Stimulated activated CD4-positive, alpha-beta T cell treated with anti-CD3 and anti-CD28 coated beads, Interleukin-1b, Interleukin-23, amount 100 ng/mL, for 1 hour (primary cell): ENCODE measurements around the gene FTO.

Source experiments
- DNase-seq, 2 donors: peaks; one replicate each; pipeline ENCODE4 v3.0.0-alpha.2; 2020; ENCODE audit warnings: low read depth in 2 of 2

Gene FTO

DNA sequence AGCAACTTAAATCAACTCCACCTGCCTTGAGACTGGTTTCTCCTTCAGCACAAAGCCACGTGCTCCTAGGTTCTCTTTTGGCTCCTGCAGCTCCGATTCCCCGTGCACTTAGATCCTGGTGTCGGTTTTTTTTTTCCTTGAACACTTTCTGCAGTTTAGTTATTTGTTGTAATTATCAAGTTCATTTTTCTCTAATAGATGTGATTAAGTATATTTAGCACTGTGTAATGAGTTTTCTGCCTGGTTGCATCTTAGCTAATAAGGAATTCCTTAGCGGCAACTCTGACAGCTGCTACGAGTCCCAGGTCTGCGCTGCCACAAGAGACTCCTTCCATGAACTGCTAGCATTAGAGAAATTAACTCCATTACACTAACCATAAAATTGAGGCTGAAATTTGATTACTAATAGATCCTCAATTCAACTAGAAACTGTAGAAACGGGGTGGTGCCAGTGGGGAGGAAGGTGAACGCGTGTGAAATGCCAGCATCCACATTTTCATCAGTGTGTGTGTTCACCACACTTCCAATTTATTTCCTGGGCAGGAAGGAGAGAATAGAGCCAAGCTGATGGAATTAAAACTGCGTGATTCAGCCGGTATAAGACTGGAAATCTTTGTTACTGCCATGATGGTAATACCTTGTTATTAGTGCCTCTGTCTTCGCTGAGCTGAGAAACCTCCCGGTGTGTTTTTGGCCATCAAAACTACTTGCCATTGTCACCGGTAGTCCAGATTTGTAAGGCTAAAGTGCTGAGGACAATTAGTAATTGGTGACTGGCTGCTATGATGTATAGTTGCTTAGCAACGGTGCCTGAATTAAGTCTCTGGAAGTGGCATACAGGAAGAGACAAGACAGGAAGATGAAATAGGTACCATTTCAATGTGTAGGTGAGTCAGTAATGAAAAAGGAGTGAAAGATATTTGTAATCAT lies 350.2 kb downstream of the FTO start:
- no peak for DNase-seq

DNA sequence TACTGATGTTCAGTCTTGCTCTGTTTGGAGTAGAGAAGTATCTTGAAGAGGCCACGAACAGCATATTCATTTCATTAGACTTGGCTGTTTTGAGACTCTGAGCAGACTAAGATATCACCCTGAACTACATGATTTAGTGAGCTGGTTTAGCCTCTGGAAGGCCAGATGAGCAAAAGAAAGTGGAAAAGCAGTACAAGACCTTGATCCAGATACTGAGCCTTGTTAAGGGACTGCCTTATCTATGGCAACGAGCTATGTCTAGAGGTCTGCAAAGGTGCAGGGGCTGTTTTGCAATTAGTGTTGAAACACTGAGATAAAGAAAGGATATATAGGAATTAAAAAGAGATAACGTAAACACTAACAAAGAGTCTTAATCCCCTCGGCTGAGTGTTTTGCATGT lies 351.2 kb downstream of the FTO start:
- no peak for DNase-seq

DNA sequence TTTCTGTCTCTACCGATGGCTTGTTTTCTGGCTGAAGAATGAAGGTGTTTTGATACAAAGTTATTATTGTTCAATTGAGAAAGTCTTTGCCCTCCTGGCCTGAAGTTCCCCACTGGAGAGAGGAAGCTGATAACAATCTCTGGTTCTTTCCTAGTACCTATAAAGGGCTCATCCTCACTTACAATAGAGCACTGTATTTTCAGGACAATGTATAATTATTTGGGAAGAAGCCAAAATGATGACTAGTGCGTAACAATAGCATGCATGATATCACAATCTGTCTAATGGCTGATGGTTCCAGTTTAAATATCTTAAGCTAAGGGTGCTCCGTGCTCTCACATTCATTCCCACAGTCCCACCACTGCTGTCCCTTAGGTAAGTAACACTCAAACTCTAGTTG lies 351.9 kb downstream of the FTO start:
- no peak for DNase-seq

DNA sequence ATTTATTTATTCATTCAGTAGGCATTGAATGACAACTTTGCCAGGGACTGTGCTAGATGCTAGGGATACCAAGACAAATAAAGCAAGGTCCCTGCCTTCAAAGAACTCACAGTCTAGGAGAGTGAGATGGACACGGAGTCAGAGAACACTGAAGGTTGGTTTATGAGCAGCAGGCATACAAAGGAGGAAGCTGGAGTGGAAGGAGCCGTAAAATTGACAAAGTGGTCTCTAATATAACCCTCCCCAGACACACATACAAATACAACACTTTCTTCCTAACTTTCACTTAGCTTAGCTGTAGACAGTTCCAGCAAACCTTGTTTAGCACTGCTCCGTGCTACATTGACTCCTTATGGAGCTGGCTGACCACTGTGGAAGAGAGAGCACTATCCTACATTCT lies 353.0 kb downstream of the FTO start:
- no peak for DNase-seq

DNA sequence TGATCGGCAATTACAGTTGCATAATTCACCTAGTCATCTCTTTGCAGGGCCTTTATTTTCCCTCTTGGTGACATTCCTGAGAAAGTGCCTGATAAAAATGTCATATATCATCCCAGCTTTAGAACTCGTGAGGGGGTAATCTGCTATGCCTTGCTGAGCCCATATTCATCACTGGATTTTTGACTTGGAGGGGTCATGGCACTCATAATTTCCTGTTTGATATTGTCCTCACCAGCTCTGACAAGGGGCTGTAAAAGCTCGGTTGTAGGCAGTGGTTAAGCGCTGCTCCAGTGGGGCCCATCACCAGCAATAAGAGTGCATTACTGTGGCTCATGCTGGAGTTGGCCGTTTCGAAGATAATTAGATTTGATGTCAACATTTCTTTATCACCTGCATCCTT lies 355.4 kb downstream of the FTO start:
- no peak for DNase-seq

DNA sequence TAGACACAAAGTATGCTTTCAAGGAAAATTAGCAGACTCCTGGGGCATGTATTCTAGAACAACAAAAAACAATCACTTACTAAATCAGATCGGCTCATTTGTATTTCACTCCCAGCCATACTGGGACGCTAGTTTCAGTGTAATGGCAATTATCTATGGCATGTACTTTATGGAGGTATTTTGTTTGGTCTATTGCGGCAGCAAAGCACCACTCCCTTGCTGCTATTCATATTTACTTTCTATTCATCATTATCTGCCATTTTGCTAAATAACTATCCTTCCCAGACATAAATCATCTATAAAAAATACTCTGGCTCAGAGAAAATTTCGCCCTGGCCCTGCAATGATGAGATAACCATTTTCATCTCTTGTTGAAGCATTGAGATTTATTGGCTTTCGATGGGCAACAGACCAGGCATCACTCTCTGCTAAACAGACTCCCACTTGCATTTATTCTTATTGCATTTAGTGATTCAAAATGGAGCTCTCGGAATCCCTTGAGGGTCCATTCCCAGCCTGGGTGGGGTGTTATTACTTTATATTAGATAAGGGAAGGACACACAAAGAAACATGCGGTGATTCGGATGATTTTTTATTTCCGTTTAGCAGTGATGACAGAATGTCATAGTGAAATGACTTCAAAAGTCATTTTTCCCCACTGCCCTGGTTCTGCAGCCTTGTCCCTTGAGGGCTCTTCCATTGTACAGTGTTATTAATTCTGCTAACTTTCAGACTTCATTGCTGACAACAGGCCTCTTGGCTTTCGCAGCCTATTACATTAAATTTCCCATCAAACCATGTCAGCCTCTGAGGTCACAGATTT lies 356.9 kb downstream of the FTO start:
- DNase-seq: no peak

DNA sequence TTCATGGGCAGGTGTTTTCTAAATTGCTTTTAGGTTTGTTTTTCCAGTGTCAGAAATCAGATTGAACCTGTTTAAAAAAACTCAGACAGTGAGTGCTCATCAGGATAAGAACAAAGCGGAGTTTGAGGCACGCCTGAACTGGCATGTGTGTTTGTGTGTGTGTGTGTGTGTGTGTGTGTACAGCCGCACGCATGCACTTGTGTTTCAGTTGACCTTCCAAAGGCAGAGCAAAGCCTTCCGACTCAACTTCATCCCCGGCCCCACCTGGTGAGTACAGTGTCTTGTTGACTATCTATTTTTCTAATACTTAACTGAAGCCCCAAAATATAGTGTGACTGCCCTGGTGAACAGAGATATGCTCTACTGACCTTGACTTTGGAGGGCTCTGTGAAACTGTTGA lies 357.5 kb downstream of the FTO start:
- DNase-seq: no peak

DNA sequence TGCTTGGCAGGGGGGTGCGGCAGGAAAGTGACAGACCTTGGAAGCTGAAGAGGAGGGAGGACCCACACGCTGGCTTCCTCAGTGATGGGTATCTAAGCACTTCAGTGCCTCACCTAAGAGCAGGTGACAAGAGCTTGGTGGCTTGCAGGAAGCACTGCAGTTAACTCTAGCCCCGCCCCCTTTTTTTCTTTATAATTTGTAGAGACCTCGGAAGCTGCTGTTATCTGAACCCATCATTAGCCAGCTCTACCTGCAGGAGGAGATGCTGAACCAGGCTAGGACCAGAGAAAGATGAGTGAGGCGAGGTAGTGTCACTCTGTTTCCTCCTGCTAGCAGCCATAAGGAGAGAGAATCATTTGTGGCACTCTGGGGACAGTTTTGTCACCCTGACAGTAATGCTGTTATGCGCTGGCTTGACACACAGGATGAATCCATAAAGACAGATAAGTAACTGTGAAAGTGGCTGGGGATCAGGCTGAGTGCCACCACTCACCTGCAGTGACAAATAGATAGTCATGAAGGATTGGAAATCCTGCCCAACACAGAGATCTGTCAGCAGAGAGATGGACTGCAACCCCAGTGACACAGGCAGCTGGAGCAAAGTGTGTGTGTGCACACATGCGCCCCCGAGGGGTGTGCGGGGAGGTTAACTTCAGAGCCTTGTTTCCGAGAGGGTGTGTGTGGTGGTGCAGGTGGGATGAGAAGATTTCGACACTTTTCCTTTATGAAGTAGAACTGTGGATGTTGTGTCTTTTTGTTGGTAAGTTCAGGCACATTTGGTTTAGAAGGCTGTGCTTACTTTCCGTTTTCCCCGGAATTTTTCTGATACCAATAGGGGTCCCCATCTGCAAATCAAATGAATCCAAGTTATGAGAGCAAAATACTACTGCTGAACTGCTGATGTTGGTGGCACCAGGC lies 358.7 kb downstream of the FTO start:
- DNase-seq: no peak

DNA sequence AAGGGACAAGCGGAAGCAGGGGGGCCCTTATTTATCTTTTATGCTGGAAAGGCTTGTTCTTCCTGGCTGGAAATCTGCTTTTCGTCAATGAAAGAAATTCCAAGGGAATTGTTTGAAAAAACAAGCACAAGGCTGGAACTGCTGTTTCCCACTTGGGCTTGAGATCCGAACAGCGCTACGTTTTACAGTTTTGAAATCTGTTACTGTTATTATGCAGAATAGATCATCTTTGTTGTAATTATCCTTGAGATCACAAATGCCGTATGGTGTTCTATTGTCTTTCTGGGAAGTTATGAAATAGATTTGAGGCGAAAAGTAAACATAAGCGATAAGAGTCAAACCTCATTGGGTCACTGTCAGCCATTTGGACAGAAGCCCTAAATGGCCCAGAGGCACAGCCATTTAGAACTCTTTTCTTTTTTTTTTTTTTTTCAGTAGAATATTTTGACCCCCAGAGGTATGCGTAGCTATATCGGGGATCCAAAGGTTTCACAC lies 359.4 kb downstream of the FTO start:
- DNase-seq: no peak

DNA sequence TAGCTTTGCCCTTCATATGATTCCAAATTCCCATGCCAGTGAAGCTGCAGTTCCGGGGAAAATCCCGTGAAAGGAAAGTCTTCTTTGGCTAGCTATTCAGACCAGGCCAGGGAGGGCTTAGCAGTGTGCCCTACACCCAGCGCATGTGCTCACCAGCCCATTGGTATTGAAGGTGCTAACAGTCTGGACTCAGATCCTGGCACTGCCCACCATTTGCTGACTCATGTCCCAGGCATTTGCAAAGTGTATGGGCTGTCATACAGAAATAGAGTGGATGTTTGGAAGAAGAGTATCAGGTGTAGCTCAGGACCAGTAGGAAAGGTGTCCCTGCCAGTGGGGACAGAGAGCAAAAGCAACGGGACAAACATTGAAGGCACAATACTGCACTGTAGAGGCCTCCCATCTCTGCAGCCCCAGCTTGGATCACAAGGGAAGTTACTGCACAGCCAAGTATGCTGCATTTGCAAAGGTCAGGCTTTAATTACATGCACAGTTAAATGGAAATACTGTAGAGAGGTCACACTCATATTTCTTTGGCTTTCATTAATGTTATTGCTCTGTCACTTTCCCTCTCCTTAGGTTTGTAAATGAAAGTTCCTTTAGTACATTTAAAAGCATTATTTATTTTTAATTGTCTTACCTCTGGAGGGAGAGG lies 362.6 kb downstream of the FTO start:
- no peak for DNase-seq

DNA sequence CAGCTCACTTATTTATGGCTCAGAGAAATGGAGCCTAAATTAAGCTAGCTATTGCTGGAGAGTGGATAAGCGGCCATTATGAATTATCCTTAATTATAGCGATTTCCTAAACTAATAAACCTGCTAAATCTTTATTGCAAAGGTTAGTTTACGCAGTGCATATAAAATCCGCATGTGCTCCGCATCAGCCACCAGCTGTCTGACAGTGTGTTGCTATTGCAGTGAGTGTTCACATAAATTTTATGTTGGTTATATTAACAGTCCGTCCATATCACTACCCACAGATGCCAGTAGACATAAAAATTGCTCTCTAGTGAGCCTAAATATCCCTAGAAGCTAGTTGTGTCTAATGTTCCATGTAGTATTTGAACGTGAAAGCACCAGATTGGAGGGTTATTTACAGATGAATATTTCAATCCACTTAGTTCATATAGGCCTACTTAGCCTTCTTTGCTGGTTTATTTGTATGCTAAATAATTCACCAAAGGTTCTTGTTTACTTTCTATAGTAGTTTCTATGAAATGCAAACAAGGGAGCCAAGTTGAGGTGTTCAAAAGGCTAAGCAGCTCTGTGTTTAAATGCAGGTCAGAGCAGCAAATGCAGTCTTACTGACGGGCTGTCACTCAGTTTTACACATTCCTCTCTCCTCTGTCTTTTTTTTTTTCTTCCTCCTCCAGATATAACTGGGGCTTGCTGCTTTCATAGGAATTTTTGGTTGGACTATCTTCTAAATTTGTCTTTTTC lies 363.5 kb downstream of the FTO start:
- no peak for DNase-seq

DNA sequence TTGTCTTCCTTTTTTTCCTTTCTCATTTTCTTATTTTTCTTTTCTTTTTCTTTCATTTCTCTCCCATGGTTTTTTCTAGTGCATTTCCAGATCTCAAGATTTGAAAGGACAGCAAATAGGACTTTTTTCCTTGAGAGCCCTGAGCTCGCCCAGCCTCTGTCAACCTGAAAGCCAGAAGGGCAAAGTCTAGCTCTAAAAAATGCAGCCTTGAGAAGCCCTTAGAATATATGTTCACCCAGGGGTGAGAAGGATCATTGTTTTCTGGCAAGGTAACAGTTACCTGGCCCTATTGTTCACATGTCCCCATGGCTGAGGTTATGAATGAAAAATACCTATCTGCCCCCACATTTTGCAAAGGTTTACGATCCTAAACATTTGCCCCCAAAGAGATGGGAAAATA lies 364.3 kb downstream of the FTO start:
- no peak for DNase-seq

DNA sequence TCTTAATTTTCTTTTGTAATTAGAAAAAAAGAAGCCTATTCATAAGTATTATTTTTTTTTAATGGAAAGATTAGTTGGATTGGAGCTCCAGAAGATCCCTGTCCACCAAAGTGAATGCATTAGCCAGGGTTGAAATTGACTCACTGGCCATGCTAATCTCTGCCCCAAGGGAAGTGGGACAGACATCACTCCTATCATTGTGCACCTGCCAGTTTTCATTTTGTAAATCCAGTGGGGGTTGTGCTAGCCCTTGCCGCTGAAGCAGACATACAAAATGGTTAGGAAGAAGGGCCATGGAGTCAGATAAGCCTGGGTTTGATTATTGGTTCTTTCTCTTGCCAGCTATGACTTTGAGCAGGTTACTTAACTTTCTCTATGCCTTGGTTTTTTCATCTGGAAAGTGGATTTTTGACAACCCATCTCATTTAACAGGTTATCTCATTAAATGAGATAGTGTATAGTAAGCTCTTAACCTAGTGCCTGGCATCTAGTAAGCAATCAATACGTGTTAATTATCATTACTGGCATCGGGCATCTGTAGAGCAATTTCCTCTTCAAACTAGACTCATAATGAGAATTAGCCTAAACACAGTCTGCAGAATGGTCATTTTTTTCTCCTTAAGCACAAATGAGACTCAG lies 365.8 kb downstream of the FTO start:
- DNase-seq: no peak

DNA sequence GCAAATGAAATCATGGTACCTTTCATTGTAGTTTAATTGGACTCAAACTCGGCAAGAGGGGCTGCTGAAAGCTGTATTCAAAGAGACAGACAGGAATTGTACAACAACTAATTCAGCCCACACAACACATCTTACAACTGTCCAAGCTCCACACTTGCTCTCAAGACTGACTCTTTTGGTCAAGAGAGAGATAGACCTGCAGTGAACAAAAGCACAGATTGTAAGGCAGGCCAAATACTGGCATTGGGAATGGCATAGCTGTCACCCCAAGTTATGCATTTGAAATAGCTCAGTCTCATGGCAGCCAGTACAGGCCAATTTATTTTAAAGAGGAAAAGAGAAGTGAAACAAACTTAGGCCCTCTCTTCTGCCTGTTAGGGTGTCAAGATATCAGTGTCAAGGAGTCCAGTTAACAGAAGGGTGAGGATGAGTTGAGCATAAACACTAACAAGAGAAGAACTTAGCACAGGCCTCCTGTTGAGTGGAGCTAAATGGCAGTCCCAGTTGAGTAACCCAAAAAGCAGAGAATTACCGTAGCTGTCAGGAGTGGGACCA lies 366.9 kb downstream of the FTO start:
- no peak for DNase-seq

DNA sequence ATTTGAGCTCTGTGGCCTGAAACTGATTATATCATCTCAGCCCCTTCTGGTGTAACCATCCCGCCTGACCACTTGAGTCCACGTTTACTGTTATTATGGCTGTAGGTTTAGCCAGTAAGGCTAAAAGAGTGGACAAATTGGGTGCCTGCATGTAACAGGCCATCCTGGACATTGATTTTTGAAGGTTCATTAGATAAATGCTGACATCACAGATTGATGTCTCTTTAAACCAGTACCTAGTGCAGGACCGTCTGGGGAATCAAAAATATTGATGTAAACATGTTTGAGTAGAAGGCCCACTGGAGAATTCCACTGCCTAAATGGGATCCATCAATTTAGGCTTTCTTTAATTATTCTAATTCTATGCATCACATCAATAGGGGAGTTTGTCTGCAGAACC lies 367.6 kb downstream of the FTO start:
- no peak for DNase-seq

DNA sequence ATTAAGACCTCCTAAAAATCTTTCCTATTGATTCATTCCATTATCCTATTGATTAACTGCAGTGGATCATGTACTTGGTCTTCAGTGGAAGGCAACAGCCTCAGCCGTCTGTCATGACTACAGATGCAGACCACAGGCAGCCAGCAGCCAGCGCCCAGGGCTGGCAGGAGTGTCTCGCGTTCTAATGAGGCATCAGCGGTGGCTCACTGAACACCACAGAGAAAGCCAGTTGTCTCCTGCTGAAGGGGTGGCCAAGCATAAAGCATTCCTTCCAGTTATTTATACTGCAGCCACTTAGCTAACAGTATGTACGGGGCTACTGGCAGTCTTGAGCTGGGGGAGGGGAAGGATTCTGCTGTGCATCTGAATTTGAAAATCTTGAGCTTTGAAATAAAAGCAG lies 368.3 kb downstream of the FTO start:
- DNase-seq: no peak

DNA sequence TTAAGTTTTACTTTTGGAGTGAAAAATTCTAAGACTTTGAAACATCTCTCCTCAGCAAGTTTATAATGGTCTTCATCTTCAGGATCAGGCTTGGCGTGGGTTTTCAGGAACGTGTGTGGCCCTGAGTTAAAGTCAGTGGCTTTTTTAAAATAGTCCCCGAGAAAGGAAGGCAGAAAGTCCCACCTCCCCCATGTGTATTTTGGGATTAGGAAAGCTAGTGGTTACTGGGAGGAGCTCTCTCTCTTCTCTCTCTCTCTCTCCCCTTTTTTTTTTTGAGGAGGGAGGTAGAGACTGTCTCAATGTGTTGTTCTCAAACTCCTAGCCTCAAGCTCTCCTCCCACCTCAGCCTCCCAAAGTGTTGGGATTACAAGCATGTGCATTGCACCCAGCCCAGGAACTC lies 369.4 kb downstream of the FTO start:
- no peak for DNase-seq

DNA sequence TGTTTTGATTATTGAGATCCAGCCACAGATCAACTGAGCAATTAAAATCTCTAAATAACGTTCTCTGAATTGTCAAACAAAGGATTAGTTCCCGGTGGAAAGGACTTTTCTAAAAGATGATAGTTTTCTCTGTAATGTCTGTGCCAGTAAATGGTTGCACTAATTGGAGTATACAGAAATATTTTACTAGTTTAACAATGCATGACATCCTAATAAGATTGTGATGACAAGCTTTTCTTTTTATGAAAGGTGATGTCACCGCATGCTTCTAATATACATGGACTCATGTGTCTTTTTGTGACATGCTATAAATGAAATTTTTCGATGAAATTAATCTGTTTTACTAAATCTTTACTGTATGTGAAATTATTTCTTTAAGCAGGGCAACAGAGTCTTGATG lies 371.5 kb downstream of the FTO start:
- DNase-seq: no peak

DNA sequence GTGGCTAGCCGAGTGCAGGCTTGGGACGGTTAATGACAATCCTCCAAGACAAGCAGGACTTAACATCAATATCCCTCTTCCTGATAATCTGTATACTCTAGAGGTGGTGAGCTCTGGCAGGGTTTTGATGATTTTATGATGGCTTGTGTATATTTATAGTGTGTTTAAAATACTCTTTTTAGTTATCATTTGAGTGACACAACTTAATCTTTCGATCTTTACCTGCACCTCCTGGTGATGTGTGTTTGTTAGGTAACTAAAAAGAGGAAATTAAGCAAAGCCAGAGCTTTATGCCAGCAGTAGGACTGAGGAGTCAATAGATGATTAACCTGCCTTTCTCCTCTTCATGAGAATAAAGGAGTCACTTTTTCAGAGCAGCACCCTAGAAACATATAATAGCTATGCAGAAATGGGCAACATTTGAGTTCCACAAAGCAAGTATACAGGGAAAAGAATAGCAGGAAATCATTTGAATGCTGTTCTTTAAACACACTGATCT lies 372.1 kb downstream of the FTO start:
- no peak for DNase-seq
